ENCODE data around the gene NATD1.

DNA sequence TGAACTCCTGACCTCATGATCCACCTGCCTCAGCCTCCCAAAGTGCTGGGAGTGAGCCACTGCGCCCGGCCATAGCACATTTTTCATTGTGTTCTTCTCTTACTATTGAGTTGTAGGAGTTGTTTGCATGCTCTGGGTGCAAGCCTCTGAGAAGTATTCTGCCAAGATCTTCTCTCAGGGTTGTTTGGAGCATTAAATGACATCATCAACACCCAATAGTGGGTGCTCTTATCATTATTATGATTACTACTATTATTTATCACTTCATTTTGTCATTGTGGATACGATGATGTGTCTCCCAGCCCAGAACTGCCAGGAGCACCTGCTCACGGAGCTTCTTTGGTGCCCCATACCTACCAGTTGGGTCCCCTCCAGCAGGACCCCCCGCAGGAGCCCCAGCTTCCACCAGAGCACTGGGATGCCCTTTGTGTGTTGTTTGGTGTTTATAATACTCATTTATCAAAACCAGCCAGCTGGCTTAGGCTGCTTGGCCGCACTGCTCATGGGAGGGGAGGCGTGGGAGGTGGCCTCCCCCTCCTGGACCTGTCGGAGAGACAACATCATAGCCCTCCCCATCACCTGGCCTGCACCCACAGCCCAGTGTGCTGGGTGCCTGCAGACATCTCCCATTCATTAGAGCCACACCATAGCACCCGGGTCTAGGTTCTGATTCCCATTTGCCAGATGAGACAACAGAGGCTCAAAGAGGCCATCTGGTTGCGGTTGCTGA is 18.4 kb upstream of the NATD1 start:
- TF ChIP-seq, protein P1, sequence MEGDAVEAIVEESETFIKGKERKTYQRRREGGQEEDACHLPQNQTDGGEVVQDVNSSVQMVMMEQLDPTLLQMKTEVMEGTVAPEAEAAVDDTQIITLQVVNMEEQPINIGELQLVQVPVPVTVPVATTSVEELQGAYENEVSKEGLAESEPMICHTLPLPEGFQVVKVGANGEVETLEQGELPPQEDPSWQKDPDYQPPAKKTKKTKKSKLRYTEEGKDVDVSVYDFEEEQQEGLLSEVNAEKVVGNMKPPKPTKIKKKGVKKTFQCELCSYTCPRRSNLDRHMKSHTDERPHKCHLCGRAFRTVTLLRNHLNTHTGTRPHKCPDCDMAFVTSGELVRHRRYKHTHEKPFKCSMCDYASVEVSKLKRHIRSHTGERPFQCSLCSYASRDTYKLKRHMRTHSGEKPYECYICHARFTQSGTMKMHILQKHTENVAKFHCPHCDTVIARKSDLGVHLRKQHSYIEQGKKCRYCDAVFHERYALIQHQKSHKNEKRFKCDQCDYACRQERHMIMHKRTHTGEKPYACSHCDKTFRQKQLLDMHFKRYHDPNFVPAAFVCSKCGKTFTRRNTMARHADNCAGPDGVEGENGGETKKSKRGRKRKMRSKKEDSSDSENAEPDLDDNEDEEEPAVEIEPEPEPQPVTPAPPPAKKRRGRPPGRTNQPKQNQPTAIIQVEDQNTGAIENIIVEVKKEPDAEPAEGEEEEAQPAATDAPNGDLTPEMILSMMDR (IDR thresholded peaks at IDR 0.05) = no peak
- TF ChIP-seq ZFX (IDR thresholded peaks at IDR 0.05; ENCODE audit: borderline replicate concordance) = no peak
